Measurements from ENCODE around the gene EEF2K. TPM values are rescaled to one million over a fixed set of nuclear protein-coding genes. Genes with fewer than 3 reads are reported as not detected.

The EEF2K gene
- total and polyA plus RNA-seq, 2 of the 13 experiments (the other 11 are each of a cell fraction or from before 2014, with no cell fraction given): 22.0 to 23.8 TPM

DNA sequence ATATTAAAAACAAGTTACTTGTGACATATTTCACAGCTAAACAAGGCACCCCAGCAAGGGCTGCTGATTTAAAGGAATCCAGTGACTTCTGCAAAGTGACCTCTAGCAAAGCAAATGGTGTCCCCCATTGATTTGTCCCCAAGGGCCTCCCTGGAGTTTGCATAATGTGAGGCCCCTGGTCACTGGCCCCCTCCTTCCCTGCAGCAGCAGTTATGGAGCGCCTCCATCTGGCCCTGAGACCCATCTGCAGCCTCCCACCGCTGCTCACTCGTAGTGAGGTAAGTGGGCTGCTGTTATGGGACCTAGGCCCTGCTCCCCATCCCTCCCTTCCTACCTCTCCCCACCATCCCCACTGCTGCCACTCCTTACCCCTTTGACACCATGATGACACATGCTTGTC, 19.6 kb upstream of the EEF2K start:
- intact Hi-C loops (cut with micrococcal nuclease; ENCODE audit: unreplicated experiment): no loop called here
- no peaks in the 10 kb centered on the region for H3K36me3 ChIP-seq (replicated peaks in 1 of 2; ENCODE audit: control insufficient read depth in 1 of 2, insufficient read depth in 2 of 2, low read length in 2 of 2)
- in situ Hi-C loops (cut with HindIII; ENCODE audit: extremely low pct_ligation_motif_present, low pct_unique_long_range_greater_than_20kb): loop anchor here (5.0 kb wide), 2 partner anchors 64 to 189 kb away; no protein-coding TSS in a partner anchor
- ATAC-seq (no peak), DNase-seq (ENCODE audit: low spot score) (no peak), FAIRE-seq (no peak)
- no peaks in the 10 kb centered on the region for H4K20me1 ChIP-seq (ENCODE audit: insufficient read depth, low read length)
- no peak overlapping the region for H3K4me3 ChIP-seq (replicated peaks in 1 of 3; ENCODE audit: insufficient read depth in 1 of 3, low read depth in 2 of 3, low read length in 3 of 3)
- no peaks in the 10 kb centered on the region; a peak in 1 of 5 replicates for H3K27me3 ChIP-seq (ENCODE audit: control insufficient read depth in 1 of 2, insufficient read depth in 2 of 2, low read length in 2 of 2)
- H2AFZ ChIP-seq (ENCODE audit: low read length): no peak overlapping the region
- H3K9ac ChIP-seq (ENCODE audit: insufficient read depth, low read depth, low read length): no peak overlapping the region
- no peak overlapping the region for H3K27ac ChIP-seq (ENCODE audit: extremely low read length, insufficient read depth, low read length)
- H3K4me2 ChIP-seq (ENCODE audit: low read depth, low read length): no peak overlapping the region
- WGBS (ENCODE audit: low lambda C conversion rate): 32% methylated on average over 3 of the region's 3 CpGs
- ChIA-PET CTCF (ENCODE audit: low intra/inter-chr PET ratio, low total read pairs) (no interaction called here), POLR2A (interaction anchor here (1.2 kb wide), 1 partner anchor 179 kb away, joined by 3 read pairs; the partner anchor contains the start of gene MOSMO)
- BruUV-seq (replicated peaks): no TSS peak
- no peaks in the 10 kb centered on the region for H3K79me2 ChIP-seq (ENCODE audit: insufficient read depth, low read length)
- no peaks in the 10 kb centered on the region for H3K9me3 ChIP-seq (ENCODE audit: low read length)
- H3K4me1 ChIP-seq (ENCODE audit: insufficient read depth, low read length): peaks cover 26% of the 10 kb centered on the region
- TF ChIP-seq, protein P1, sequence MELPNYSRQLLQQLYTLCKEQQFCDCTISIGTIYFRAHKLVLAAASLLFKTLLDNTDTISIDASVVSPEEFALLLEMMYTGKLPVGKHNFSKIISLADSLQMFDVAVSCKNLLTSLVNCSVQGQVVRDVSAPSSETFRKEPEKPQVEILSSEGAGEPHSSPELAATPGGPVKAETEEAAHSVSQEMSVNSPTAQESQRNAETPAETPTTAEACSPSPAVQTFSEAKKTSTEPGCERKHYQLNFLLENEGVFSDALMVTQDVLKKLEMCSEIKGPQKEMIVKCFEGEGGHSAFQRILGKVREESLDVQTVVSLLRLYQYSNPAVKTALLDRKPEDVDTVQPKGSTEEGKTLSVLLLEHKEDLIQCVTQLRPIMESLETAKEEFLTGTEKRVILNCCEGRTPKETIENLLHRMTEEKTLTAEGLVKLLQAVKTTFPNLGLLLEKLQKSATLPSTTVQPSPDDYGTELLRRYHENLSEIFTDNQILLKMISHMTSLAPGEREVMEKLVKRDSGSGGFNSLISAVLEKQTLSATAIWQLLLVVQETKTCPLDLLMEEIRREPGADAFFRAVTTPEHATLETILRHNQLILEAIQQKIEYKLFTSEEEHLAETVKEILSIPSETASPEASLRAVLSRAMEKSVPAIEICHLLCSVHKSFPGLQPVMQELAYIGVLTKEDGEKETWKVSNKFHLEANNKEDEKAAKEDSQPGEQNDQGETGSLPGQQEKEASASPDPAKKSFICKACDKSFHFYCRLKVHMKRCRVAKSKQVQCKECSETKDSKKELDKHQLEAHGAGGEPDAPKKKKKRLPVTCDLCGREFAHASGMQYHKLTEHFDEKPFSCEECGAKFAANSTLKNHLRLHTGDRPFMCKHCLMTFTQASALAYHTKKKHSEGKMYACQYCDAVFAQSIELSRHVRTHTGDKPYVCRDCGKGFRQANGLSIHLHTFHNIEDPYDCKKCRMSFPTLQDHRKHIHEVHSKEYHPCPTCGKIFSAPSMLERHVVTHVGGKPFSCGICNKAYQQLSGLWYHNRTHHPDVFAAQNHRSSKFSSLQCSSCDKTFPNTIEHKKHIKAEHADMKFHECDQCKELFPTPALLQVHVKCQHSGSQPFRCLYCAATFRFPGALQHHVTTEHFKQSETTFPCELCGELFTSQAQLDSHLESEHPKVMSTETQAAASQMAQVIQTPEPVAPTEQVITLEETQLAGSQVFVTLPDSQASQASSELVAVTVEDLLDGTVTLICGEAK (IDR thresholded peaks at IDR 0.05): no peak
- TF ChIP-seq, protein P1 (CRISPR knock-in tag; IDR thresholded peaks at IDR 0.05): no peak
- 0 out of 2 replicates have a peak, but pooled peaks have one; percentile 13 for TF ChIP-seq ZFX (CRISPR knock-in tag; IDR thresholded peaks at IDR 0.05; ENCODE audit: low read depth)
- TF ChIP-seq ZNF33A (CRISPR knock-in tag; IDR thresholded peaks at IDR 0.05; ENCODE audit: borderline replicate concordance): no peak
- 0 out of 2 replicates have a peak, but pooled peaks have one; percentile 17 for TF ChIP-seq SPEN (CRISPR knock-in tag; IDR thresholded peaks at IDR 0.05; ENCODE audit: low read depth)
- TF ChIP-seq, protein P2, sequence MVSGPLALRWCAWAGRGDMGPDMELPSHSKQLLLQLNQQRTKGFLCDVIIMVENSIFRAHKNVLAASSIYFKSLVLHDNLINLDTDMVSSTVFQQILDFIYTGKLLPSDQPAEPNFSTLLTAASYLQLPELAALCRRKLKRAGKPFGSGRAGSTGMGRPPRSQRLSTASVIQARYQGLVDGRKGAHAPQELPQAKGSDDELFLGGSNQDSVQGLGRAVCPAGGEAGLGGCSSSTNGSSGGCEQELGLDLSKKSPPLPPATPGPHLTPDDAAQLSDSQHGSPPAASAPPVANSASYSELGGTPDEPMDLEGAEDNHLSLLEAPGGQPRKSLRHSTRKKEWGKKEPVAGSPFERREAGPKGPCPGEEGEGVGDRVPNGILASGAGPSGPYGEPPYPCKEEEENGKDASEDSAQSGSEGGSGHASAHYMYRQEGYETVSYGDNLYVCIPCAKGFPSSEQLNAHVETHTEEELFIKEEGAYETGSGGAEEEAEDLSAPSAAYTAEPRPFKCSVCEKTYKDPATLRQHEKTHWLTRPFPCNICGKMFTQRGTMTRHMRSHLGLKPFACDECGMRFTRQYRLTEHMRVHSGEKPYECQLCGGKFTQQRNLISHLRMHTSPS (CRISPR knock-in tag; IDR thresholded peaks at IDR 0.05; ENCODE audit: low read depth): no peak
- TF ChIP-seq PAF1 (CRISPR knock-in tag; IDR thresholded peaks at IDR 0.05): no peak
- TF ChIP-seq ZMYM4 (CRISPR knock-in tag; IDR thresholded peaks at IDR 0.05): peak; percentile 39; the same call in 1 of the 2 replicates
- TF ChIP-seq EEA1 (CRISPR knock-in tag; IDR thresholded peaks at IDR 0.05; ENCODE audit: borderline replicate concordance): no peak
- TF ChIP-seq, protein P3, sequence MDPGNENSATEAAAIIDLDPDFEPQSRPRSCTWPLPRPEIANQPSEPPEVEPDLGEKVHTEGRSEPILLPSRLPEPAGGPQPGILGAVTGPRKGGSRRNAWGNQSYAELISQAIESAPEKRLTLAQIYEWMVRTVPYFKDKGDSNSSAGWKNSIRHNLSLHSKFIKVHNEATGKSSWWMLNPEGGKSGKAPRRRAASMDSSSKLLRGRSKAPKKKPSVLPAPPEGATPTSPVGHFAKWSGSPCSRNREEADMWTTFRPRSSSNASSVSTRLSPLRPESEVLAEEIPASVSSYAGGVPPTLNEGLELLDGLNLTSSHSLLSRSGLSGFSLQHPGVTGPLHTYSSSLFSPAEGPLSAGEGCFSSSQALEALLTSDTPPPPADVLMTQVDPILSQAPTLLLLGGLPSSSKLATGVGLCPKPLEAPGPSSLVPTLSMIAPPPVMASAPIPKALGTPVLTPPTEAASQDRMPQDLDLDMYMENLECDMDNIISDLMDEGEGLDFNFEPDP (CRISPR knock-in tag; conservative IDR thresholded peaks at IDR 0.05): 0 out of 2 replicates have a peak, but pooled peaks have one; percentile 73

Measured in HepG2 (cell line).